HFF-Myc (cell line): Measurements from ENCODE around the gene FEN1.
A peak's percentile ranks its signal among the peaks of the same experiment; 100 is the strongest.

ENCODE experiments used
- DNase-seq: peaks from one replicate; pipeline ENCODE4 v3.0.0-alpha.2; 2011; ENCODE audit warnings: low read depth; ENCODE audit errors: extremely low read depth
- H3K4me3 ChIP-seq: replicated peaks from 2 replicates; pipeline ENCODE4 v1.5.1; 2011; ENCODE audit warnings: low read depth, mild to moderate bottlenecking, control low read depth, low read length
- CTCF ChIP-seq: IDR thresholded peaks from 2 replicates; pipeline ENCODE4 v1.5.1; 2012; ENCODE audit warnings: mild to moderate bottlenecking, low read depth, low read length, control low read depth; ENCODE audit errors: missing control alignments

Gene FEN1

GRCh38 chr11:61792310-61793082 lies at the start of gene FEN1, which contains the start of gene TMEM258:
TSS of gene FEN1 (plus strand) at chr11:61792911. CDS start at chr11:61795362, 2,451 bp downstream.
TSS of gene TMEM258 (minus strand) at chr11:61792599. CDS start at chr11:61792558, 41 bp downstream.
- DNase-seq: peak; percentile 77
- peak within 1 kb of the TSS; percentile 99 for H3K4me3 ChIP-seq
- TF ChIP-seq CTCF: no peak

GRCh38 chr11:61743486-61744095 lies 49.1 kb upstream of the FEN1 start:
- no peak for TF ChIP-seq CTCF
- H3K4me3 ChIP-seq: no peak overlapping the region
- DNase-seq: no peak

GRCh38 chr11:61744181-61744580 lies 48.5 kb upstream of the FEN1 start:
- no peak for TF ChIP-seq CTCF
- no peak for DNase-seq
- no peak overlapping the region for H3K4me3 ChIP-seq

GRCh38 chr11:61744609-61745156 lies 48.0 kb upstream of the FEN1 start:
- no peak overlapping the region for H3K4me3 ChIP-seq
- DNase-seq: no peak
- TF ChIP-seq CTCF: no peak

- no peak overlapping the region for H3K4me3 ChIP-seq
- DNase-seq: no peak
- TF ChIP-seq CTCF: no peak
Observed at GRCh38 chr11:61745781-61746441, 46.8 kb upstream of the FEN1 start.

GRCh38 chr11:61746442-61747191 lies 46.1 kb upstream of the FEN1 start:
- no peak overlapping the region for H3K4me3 ChIP-seq
- no peak for DNase-seq
- no peak for TF ChIP-seq CTCF
